Stimulated activated CD4-positive, alpha-beta T cell treated with anti-CD3 and anti-CD28 coated beads, Interleukin-2, amount 100 ng/mL, for 24 hours (primary cell): ENCODE results near the gene C20orf202.
"Not testable (repeated sequence)": the region's sequence is repeated elsewhere in the genome, so short reads cannot be mapped to it uniquely, and the experiment has no call there.

ENCODE experiments used
- DNase-seq, 2 donors: peaks; one replicate each; pipeline ENCODE4 v3.0.0-alpha.2; 2020

C20orf202 gene

DNA sequence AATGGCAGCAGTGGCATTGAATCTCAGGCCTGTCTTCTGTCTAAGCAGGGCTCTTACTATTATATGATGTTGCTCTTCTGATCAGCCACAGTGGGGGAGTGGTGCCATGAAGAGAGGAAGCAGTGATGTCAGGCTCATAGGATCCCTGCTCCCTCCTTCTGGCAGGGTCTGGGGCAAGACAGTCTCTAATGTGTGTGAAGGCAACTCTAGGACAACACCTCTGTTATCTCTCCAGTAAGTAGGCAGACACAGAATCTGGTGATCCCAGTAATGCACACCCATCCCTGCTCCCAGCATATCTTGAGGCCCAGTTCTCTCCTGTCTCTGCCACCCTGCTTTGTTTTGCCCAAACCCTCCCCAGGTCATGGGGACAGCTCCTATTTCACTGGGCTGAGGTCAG, 8.8 kb downstream of the C20orf202 start:
- DNase-seq, result no peak

DNA sequence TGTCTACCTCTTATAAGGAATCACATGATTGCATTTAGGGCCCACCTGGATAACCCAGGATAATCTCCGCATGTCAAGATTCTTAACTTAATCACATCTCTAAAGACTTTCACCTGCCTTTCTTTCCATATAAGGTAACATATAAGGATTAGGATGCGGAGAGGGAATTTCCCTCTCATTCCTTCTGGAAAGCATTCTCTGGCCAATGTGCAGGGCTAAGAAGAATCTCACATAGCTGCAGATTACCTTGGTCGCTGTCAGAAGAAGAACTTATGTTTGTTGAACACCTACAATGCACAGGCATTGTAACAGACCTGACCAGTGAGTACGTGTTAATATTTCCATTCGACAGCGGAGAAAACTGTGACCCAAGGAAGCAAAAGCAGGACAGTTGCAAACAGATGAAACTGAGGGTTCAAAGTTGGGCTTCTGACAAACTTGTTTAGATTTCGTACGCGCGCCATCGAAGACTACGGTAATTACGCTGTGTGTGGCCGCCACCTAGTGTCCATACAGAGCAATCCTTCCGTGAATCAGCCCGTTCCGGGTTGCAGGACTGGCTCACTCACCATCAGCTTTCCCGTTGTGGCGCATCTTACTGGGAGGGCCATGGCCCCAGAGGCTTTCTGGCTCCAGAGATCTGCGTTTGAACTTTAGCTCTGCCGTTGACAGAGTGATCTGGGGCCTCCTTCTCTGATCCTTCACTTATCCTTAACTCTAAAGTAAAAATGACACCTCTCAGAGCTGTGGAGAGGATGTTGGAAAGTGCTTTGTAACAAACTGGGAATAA, 9.5 kb downstream of the C20orf202 start:
- DNase-seq, result peak; percentile 71 to 76

- no peak for DNase-seq
Observed at GRCh38 chr20:1214838-1215261, 11.6 kb downstream of the C20orf202 start.

GRCh38 chr20:1215386-1216170, 12.3 kb downstream of the C20orf202 start:
- peak; percentile 67 for DNase-seq

- not testable (repeated sequence) for DNase-seq
Observed at GRCh38 chr20:1216527-1217427, 13.5 kb downstream of the C20orf202 start.

- DNase-seq, result not testable (repeated sequence)
Observed at GRCh38 chr20:1222750-1223149, 19.5 kb downstream of the C20orf202 start.

DNA sequence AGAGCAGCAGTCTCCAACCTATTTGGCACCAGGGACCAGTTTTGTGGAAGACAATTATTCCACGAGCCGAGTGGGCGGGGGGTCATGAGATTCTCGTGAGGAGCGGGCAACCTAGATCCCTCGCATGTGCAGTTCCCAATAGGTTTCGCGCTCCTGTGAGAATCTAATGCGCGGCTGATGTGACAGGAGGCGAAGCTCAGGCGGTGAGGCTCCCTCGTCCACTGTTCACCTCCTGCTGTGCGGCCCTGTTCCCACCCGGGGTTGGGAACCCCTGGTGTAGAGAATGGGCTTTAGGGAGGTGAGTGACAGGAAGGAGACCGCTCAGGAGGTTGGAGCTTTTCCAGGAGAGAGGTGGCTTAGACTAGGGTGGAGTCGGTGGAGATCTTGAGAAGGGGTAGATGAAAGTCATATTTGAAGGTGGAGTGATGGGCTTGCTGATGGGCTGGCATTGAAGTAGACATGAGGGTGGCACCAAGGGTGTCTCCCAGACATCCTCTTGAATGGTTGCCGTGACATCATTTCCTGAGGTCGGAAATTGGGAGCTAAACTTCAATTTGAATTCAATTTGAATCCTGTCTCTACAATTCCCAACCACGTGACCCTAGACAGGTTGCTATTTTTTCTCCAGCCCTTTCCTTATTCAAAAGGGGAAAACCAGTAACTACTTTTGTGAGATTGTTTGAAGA, 21.1 kb downstream of the C20orf202 start:
- no peak for DNase-seq

GRCh38 chr20:1225263-1225782, 22.1 kb downstream of the C20orf202 start:
- no peak for DNase-seq

DNA sequence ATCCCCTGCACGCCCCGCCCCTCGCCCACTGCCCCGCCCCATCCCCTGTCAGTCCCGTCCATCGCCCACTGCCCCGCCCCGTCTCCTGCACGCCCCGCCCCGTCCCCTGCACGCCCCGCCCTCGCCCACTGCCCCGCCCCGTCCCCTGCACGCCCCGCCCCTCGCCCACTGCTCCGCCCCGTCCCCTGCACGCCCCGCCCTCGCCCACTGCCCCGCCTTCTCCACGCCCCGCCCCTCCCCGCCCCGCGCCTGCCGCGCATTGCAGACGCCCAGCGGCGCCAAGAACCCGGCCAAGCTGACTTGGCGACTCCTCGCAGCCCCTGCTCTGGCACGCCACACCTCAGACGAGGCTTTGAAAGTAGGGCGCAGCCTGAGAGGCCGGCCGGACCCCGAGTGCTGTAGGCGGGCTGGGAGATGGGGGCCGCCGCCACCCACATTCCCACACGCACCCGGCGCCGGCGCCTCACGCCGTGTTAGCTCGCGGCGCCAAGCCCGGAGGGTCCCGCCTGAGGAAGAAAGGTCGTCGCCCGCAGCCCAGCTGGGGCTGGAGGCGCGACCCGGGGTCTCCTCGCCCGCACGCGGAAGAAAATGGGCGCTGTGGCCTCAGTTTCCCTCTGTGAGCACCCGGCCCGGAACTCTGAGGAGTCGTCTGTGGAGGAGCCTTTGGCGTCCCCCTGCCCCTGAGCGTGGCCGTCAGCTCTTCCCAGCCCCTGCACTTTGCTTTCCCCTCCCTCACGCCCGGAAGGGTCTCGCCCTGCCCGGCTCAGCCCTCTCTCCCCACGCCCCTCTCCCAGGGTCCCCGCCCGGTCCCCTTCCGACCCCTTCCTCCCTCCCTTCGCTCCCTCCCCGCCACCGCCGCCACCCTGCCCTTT, 22.8 kb downstream of the C20orf202 start, which contains the start of gene RAD21L1:
TSS of gene RAD21L1 (plus strand) at position 262 of the 872 bp plus-strand sequence. CDS start 2,410 bp downstream, outside the sequence.
- peak; percentile 79 to 83 for DNase-seq

- no peak for DNase-seq
Observed at GRCh38 chr20:1229541-1229940, 26.3 kb downstream of the C20orf202 start.

- DNase-seq, result no peak
Observed at GRCh38 chr20:1232286-1233111, 29.2 kb downstream of the C20orf202 start.

DNA sequence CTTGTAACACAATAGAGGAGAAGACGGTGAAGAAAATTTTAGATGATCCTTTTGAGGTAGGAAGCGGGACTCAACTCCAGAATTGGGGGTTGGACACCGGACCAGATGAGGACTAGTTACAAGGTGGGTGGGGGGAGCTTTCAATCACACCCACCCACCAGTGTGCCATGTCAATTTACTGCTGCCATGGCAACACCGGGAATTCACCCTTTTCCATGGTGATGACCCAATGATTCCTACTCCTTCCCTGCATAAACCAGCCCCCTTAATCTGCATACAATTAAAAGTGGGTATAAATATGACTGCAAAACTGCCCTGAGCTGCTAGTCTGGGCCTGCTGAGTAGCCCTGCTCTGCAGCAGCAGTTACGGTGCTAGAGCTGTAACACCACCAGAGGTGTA, 37.3 kb downstream of the C20orf202 start:
- no peak for DNase-seq

GRCh38 chr20:1241456-1241855, 38.2 kb downstream of the C20orf202 start:
- no peak for DNase-seq

DNA sequence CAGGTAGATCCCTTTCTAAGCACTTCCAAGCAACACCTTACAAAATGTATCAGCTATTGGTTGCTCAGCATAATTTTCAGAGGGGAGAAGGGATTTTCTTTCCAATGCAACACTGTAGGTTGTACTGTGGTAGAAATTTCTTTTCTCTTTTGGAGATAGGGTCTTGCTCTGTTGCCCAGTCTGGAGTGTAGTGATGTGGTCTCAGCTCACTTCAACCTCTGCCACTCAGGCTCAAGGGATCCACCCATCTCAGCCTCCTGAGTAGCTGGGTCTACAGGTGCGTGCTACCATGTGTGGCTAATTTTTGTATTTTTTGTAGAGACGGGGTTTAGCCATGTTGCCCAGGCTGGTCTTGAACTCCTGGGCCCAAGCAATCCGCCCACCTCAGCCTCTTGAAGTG, 38.8 kb downstream of the C20orf202 start:
- no peak for DNase-seq

DNA sequence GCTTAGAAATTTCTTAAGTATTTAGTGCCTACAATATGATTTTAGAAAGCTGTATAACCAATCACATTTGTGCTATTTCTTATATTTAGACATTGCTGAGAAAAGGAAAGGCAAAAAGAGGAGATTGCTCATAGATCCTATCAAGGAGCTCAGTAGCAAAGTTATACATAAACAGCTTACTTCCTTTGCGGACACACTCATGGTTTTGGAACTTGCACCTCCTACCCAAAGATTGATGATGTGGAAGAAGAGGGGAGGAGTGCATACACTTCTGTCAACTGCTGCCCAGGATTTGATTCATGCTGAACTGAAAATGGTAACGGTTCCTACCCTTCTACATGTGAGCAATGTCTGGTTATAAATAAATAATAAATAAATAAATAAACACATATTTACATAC, 39.3 kb downstream of the C20orf202 start:
- no peak for DNase-seq

- DNase-seq, result no peak
Observed at GRCh38 chr20:1245578-1245977, 42.3 kb downstream of the C20orf202 start.

GRCh38 chr20:1247689-1248088, 44.4 kb downstream of the C20orf202 start:
- DNase-seq, result no peak

DNA sequence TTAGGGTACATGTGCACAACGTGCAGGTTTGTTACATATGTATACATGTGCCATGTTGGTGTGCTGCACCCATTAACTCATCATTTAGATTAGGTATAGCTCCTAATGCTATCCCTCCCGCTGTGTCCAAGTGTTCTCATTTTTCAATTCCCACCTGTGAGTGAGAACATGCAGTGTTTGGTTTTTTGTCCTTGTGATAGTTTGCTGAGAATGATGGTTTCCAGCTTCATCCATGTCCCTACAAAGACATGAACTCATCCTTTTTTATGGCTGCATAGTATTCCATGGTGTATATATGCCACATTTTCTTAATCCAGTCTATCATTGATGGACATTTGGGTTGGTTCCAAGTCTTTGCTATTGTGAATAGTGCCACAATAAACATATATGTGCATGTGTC, 47.0 kb downstream of the C20orf202 start:
- not testable (repeated sequence) for DNase-seq

- no peak for DNase-seq
Observed at GRCh38 chr20:1252416-1252815, 49.2 kb downstream of the C20orf202 start.

DNA sequence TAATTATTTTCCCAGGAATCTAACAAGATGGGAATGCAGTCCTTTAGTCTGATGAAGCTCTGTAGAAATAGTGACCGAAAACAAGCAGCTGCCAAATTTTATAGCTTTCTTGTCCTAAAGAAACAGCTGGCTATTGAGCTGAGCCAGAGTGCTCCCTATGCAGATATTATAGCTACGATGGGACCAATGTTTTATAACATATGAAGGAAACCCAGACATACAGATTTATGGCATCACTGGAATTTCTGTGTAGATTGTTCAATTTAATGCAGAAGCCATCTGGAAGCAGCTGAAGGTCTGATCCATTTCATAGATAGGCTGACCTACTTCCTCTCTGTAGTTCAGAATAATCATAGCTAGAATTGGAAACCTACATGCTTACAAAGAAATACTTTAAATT, 51.0 kb downstream of the C20orf202 start:
- no peak for DNase-seq
